ENCODE measurements around the gene PIK3CA.
A peak's percentile ranks its signal among the peaks of the same experiment; 100 is the strongest.
"Not testable (repeated sequence)": the region's sequence is repeated elsewhere in the genome, so short reads cannot be mapped to it uniquely, and the experiment has no call there.

The PIK3CA gene

DNA sequence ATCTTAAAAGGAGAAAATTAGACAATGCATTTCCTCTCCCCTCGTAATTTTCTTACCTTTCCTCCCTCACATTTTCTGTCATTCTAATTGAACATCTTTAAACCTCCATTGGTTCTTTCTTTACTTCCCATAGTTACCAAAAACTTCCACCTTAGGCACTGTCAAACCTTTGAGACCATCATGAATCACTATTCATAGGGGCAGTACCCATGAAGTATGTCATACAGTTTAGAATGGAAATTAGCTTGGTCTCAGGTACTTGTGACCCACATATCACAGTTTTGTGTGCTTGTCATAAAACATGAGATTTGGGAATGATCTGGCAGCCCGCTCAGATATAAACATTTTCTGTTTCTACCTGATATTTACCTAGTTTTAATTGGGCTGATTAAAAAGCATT lies 52.6 kb downstream of the PIK3CA start:
- DNase-seq (ENCODE audit: low spot score): no peak

DNA sequence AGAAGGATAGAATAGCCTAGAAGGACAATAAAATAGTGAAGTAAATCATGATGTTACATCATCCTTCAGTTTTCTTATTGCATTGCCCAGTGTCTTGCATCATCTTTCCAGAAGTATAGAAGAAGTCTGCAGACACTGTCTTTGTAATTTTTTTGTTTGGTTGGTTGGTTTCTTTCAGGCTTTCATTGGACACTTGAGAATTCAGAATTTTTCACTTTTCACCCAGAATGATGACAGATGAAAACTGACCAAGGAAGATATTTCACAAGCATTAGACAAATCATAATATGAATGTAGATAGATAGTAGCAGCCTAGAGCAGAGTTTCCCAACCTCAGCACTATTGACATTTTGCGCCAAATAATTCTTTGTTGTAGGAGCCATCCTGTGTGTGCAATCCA lies 67.4 kb downstream of the PIK3CA start:
- not testable (repeated sequence) for DNase-seq (ENCODE audit: low spot score)

DNA sequence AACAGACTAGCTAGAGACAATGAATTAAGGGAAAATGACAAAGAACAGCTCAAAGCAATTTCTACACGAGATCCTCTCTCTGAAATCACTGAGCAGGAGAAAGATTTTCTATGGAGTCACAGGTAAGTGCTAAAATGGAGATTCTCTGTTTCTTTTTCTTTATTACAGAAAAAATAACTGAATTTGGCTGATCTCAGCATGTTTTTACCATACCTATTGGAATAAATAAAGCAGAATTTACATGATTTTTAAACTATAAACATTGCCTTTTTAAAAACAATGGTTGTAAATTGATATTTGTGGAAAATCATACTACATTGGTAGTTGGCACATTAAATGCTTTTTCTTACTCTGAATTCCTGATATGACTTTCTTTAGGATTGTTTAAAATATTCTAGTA lies 70.1 kb downstream of the PIK3CA start:
- not testable (repeated sequence) for DNase-seq (ENCODE audit: low spot score)

DNA sequence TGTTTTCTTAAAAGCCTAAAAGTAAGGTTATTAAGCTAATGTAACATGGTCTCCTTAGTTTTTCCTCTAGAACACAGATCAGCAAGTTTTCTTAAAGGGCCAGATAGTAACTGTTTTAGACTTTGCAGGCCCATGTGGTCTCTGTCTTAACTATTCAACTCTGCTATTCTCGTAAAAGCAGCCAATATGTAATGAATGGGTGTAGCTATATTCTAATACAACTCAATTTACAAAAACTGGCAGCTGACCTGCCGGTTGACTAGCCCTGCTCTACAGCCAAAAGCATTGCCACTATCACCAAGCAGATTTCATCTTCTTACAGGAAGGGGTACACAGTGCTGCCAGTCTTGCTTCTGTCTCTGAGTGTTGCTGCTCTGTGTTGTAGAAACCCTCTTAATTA lies 75.4 kb downstream of the PIK3CA start:
- no peak for DNase-seq (ENCODE audit: low spot score)

DNA sequence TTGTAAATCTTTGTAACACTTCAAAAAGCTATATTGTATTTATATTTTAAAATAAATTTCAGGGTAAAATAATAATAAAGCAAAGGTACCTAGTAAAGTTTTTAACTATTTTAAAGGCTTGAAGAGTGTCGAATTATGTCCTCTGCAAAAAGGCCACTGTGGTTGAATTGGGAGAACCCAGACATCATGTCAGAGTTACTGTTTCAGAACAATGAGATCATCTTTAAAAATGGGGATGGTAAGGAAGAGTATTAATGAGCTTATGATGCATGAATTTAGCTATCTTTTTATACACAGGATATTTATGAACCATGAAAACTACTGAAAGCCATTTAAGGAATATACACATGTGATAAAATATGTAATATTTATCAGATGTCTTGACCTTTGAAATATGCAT lies 76.4 kb downstream of the PIK3CA start:
- DNase-seq (ENCODE audit: low spot score): no peak

- no peak for DNase-seq (ENCODE audit: low spot score)
Observed at GRCh38 chr3:179227349-179227748, 79.2 kb downstream of the PIK3CA start.

DNA sequence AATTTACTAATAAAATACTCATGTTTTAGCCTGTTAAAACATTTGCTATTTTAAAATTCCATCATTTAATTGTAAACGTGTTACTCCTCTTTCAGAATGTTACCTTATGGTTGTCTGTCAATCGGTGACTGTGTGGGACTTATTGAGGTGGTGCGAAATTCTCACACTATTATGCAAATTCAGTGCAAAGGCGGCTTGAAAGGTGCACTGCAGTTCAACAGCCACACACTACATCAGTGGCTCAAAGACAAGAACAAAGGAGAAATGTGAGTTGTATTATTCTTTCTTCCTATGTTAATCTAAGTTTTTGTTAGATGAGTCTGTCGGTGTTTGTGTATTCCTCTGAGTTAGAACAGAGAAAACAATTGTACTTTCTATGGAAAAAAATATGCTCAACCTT lies 81.0 kb downstream of the PIK3CA start:
- DNase-seq (ENCODE audit: low spot score): no peak

DNA sequence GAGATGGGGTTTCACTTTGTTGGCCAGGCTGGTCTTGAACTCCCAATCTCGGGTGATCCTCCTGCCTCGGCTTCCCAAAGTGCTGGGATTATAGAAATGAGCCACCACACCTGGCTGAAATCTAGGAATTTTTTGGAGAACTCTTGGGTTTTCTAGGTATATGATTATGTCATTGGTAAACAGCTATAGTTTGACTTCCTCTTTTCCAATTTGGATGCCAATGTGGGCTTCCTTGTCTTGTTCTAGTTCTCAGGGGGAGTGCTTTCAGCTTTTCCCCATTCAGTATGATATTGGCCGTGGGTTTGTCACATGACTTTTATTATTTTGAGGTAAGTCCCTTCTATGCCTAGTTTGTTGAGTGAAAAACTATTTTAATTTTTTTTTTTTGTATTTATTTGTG lies 84.9 kb downstream of the PIK3CA start:
- DNase-seq (ENCODE audit: low spot score): no peak

GRCh38 chr3:179234199-179234598 lies 86.0 kb downstream of the PIK3CA start:
- DNase-seq (ENCODE audit: low spot score): no peak

GRCh38 chr3:179236669-179237301 lies 88.6 kb downstream of the PIK3CA start:
- peak; percentile 11 for DNase-seq (ENCODE audit: low spot score)

- DNase-seq (ENCODE audit: low spot score): not testable (repeated sequence)
Observed at GRCh38 chr3:179240299-179240698, 92.1 kb downstream of the PIK3CA start.

DNA sequence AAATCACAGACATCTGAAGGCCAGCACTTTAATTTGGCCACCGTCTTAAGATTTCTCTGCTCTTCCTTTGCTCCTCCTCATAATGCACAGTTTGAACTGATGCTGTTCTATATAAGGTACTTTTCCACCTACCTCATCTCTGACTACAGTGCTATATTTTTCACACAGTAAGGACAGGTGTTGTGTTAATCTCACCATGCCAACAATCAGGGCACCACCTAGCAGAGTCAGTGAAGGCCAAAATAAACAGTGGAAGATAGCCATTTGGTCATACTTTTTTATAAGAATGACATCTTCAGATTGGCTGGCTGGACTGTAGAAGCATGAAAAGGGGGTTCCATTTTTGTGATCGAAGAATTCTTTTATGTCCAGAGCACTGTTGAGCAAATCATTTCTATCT lies 94.7 kb downstream of the PIK3CA start:
- DNase-seq (ENCODE audit: low spot score): not testable (repeated sequence)

DNA sequence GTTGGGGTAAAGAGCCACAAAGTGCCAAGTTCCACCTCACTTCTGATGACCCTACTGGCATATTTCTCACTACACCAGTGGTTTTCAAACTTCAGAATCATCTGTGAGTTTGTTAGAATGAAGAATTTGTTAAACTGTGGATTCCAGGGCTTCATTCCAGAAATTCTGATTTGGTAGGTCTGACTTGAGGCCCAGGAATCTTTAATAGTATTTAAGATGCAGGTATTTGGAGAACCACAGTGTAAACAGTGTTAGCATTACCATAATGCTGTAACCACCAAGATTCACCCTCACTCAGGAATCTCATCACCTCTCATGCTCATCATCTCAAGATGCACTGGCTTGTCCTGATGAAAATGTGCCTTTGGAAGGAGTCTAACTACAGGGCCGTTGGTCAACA lies 96.7 kb downstream of the PIK3CA start:
- DNase-seq (ENCODE audit: low spot score): no peak

DNA sequence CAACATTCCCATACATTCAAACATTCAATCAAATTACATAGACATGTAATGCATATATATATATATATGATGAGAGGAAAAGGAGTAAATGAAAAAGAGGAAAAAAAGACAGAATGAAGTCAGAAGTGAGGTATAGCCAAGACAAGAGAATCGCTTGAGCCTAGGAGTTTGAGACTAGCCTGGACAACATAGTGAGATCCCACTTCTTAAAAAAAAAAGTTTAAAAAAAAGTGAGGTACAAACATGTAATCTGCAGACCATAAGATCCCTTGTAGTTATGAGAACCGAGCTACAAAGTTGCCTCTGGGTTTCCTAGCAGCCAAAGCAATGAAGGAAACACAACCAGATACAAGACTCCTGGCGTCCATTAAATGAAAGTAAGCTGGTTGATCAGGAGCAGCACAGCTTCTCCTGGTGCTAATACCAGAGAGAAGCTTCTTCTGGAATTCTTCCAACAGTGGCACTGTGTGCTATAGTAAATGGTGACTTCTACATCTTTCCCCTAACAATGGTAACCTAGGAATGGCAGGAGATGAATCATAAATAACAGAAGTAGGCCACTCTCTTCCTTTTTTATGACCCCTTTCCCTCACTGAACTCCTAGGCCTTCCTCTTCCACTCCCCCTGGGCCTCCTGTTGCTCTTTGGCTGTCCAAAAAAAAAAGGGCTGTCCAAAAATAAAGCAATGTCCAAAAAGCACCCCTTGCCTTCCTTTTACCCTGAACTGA lies 99.3 kb downstream of the PIK3CA start:
- no peak for DNase-seq (ENCODE audit: low spot score)

DNA sequence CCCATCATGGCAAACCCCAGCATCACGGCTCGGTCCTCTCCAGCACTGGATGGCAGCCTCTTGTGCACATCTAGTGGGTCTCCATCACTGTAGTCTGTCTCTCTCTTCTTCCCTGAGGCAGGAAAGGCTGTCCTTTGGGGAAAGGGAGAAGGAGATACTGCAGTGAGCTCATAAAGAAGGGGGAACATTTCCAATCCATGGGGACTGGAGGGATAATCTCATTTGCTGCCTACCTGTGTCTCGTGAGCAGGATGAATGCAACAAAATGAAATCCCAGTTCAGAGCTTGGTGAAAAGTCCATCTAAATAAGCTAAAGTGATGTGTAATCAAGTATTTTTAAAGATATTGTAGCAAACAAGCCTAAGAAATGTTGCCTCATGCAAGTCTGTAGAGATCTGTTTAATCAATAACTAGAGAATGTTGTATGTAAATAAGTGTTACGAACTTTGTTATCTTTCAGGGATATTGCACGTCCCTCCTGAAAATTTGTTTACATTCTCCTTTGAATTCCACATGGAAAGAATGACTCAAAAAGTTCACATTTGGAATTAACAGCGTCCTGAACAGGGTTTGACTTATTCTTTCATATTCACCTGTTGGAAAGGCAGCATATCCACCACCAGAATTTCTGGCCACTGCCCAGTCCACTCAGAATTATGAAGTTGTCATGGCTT lies 102.8 kb downstream of the PIK3CA start, which contains the start of gene KCNMB3:
Gene KCNMB3 (minus strand): TSS at position 312 of the 674 bp plus-strand sequence. CDS start 124 bp downstream, at position 188.
- DNase-seq (ENCODE audit: low spot score): no peak

DNA sequence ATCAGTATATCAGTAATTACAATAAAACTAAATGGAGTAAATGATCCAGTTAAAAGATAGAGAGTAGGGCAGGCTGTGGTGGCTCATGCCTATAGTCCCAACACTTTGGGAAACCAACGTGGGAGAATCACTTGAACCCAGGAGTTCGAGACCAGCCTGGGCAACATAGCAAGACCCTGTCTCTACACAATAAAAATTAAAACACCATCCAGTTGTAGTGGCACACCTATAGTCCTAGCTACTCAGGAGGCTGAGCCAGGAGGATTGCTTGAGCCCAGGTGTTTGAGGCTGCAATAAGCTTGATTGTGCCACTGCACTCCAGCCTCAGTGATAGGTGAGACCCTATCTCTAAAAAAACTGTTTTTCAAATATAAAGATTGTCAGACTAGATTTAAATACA lies 108.7 kb downstream of the PIK3CA start:
- no peak for DNase-seq (ENCODE audit: low spot score)

- DNase-seq (ENCODE audit: low spot score): not testable (repeated sequence)
Observed at GRCh38 chr3:179257742-179258141, 109.6 kb downstream of the PIK3CA start.

DNA sequence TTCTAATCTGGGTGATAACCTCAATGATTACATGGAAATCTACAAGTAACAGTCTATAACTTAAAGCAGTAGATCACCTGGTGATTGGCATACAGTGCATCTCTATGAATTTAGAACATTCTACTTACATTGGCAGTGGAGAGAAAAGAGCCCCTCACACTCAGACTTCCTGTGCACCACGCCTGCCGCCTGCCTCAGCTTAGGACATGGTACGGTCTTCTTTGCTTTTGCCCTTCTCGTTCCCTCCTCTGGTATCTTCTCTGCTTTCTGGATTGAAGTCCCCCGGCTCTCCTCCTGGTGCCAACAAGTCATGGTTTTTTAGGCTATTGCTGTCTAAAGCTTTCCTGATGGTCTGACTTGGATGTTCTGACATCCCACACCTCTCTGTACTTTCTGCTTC lies 110.7 kb downstream of the PIK3CA start:
- DNase-seq (ENCODE audit: low spot score): no peak

DNA sequence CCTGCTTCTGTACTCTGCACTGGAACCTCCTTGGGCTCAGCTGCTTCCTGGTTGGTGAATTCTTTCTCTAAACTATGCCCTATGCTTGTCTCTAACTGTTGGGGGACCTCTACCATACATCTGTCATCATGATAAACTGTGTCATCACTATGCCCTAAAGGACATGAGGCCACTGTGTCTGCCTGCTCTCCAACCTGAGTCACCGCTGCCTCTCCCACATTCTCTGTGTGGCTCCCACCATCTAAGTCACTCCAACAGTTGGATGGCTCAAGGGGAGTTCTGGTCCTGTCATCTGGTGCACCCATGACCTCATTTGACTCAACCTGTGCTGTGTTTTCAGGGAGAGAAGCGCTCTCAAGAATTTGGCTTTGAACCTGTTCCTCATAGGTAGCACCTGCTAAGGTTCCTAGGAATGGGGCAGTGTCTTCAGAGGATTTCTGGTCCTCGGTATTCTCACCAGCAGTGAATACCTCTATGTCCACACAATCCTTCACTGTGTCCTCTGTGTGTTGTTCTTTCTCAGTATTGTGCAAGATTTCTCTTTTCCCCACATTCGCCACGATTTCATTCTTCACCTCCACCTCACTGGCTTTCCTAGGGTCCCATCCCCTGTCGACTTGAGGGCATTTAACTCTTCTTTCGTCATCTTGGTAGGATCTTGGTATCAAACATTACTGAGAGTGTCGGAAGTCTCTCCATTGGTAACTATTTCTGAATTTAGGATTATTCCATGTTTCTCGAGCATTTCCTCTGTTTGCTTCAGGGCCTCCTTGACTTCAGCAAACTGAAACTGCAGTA lies 112.0 kb downstream of the PIK3CA start:
- DNase-seq (ENCODE audit: low spot score): not testable (repeated sequence)

DNA sequence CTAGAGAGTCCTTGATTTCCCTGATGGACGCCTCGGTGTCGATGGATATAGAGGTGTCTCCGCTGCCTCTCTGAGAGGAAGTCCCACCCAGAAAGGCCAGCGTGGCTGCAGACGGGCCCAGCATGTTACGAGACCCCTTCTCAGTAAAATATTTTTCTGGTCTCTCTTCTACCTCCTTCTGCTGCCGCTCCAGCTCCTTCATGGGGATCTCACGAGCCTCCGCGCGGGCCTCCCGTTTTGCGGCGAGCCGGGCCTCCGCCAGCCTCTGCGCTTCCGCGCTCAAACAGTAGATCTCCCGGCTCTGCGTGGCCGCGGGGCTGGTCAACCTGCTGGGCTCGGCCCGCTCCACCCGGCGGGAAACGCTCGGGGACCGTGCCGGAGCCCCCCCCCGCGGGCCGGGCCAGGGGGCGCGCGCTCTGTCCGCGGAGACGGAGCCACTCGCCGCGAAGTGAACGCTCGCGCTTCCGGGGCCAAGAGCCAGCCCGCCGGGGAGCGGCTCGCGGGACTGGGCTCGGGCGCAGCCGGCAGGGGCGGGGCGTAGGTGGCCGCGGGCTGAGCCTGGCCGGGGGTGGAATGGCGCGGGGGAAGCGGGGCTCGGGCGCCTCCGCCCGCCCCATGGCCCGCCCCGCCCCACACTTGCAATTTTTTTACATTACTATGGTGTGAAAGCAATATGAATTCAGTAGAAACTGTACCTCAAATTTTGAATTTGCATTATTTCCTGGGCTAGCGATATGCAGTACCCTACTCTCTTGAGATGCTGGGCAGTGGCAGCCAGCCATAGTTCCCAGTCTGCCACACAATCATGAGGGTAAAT lies 113.0 kb downstream of the PIK3CA start:
- peak; percentile 57 for DNase-seq (ENCODE audit: low spot score)

- DNase-seq (ENCODE audit: low spot score): no peak
Observed at GRCh38 chr3:179263134-179263533, 115.0 kb downstream of the PIK3CA start.
